ENCODE data around the gene TRDMT1.

The TRDMT1 gene

GRCh38 chr10:17237149-17237527 is 35.7 kb upstream of the TRDMT1 start:
- Histone ChIP-seq H4K91ac (ENCODE audit: low read depth, low read length) (no peak overlapping the region), H3K9me3 (ENCODE audit: insufficient read depth, low read depth, low read length) (no peaks in the 10 kb centered on the region), H3K18ac (ENCODE audit: low read length) (no peak overlapping the region), H3K36me3 (ENCODE audit: control insufficient read depth in 1 of 2, insufficient read depth in 2 of 2, low read length in 2 of 2) (peaks cover 14 to 21% of the 10 kb centered on the region in 2 experiments), H3K4me2 (ENCODE audit: low read length) (no peak overlapping the region), H3K79me2 (ENCODE audit: control insufficient read depth, insufficient read depth, low read length, poor library complexity) (no peaks in the 10 kb centered on the region), H2AFZ (ENCODE audit: insufficient read depth, low read length, poor library complexity) (no peak overlapping the region), H3K27ac (ENCODE audit: low read depth, low read length) (no peak overlapping the region), H2AK5ac (ENCODE audit: low read length) (no peak overlapping the region), H4K12ac (ENCODE audit: low read depth, low read length) (no peak overlapping the region), H2BK5ac (ENCODE audit: low read depth, low read length, poor library complexity) (no peak overlapping the region), H3K9ac (ENCODE audit: low read length) (no peak overlapping the region), H3K4me3 (ENCODE audit: low read depth, low read length) (no peak overlapping the region), H3K79me1 (ENCODE audit: low read length) (no peaks in the 10 kb centered on the region), H3K14ac (ENCODE audit: low read length) (no peak overlapping the region), H3K4ac (ENCODE audit: low read depth, low read length) (no peak overlapping the region), H4K8ac (ENCODE audit: low read depth, low read length) (no peak overlapping the region), H3K27me3 (ENCODE audit: insufficient read depth, low read length) (no peaks in the 10 kb centered on the region), H2BK120ac (ENCODE audit: insufficient read depth, low read length, poor library complexity) (no peak overlapping the region), H3K4me1 (ENCODE audit: control insufficient read depth in 1 of 2, insufficient read depth in 2 of 2, low read length in 2 of 2) (no peaks in the 10 kb centered on the region), H3K23ac (ENCODE audit: low read length) (no peak overlapping the region), H2BK12ac (ENCODE audit: low read length) (no peak overlapping the region)
- no peak for DNase-seq
- no CpG with 5 or more reads among the region's 5 CpGs for WGBS (ENCODE audit: extremely low coverage, insufficient coverage, insufficient read length)

DNA sequence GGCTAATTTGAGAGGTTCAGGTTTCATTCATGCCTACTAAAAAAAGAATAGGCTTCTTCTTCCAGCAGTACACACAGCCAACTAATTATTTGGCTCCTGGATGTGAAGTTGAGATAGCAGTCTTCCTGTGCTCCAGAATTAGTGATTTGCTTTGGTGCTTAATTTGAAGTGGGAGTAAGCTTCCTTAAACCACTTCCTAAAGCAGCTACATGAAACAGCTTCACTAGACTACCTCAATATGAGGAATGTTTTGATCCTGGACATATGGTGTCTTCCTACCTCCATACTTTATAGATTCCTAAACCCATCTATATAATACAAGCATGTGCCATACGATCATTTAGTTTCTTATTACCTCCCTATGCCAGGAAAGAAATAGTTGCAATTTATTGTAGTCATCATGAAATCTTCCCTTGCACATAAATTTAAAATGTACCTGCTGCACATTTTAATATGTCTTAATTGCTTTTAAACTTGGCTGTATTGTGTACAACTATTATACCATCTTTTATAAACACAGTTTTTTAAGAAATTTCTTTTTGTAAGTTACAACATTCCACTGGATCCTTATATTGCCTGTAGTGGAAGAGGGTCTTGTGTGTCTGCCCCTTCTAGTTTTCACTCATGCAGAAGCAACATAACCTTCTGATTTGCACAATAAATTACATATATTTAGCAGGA is 35.1 kb upstream of the TRDMT1 start:
- Histone ChIP-seq H3K79me1 (ENCODE audit: low read length) (no peaks in the 10 kb centered on the region), H4K91ac (ENCODE audit: low read depth, low read length) (no peak overlapping the region), H3K27me3 (ENCODE audit: insufficient read depth, low read length) (no peaks in the 10 kb centered on the region), H3K4me2 (ENCODE audit: low read length) (no peak overlapping the region), H3K79me2 (ENCODE audit: control insufficient read depth, insufficient read depth, low read length, poor library complexity) (no peaks in the 10 kb centered on the region), H3K27ac (ENCODE audit: low read depth, low read length) (no peak overlapping the region), H3K4ac (ENCODE audit: low read depth, low read length) (no peak overlapping the region), H4K8ac (ENCODE audit: low read depth, low read length) (no peak overlapping the region), H2BK5ac (ENCODE audit: low read depth, low read length, poor library complexity) (no peak overlapping the region), H2AFZ (ENCODE audit: insufficient read depth, low read length, poor library complexity) (no peak overlapping the region), H3K9me3 (ENCODE audit: insufficient read depth, low read depth, low read length) (no peaks in the 10 kb centered on the region), H2BK12ac (ENCODE audit: low read length) (no peak overlapping the region), H3K4me1 (ENCODE audit: control insufficient read depth in 1 of 2, insufficient read depth in 2 of 2, low read length in 2 of 2) (no peaks in the 10 kb centered on the region), H3K4me3 (ENCODE audit: low read depth, low read length) (no peak overlapping the region), H3K9ac (ENCODE audit: low read length) (no peak overlapping the region), H3K18ac (ENCODE audit: low read length) (no peak overlapping the region), H2BK120ac (ENCODE audit: insufficient read depth, low read length, poor library complexity) (no peak overlapping the region), H3K36me3 (ENCODE audit: control insufficient read depth in 1 of 2, insufficient read depth in 2 of 2, low read length in 2 of 2) (peaks cover 14 to 21% of the 10 kb centered on the region in 2 experiments), H4K12ac (ENCODE audit: low read depth, low read length) (no peak overlapping the region), H3K14ac (ENCODE audit: low read length) (no peak overlapping the region), H2AK5ac (ENCODE audit: low read length) (no peak overlapping the region), H3K23ac (ENCODE audit: low read length) (no peak overlapping the region)
- no peak for DNase-seq
- no CpG with 5 or more reads among the region's 1 CpG for WGBS (ENCODE audit: extremely low coverage, insufficient coverage, insufficient read length)

- H2BK5ac ChIP-seq (ENCODE audit: low read depth, low read length, poor library complexity): no peak overlapping the region
- H3K79me1 ChIP-seq (ENCODE audit: low read length): peaks cover 3% of the 10 kb centered on the region
- no peak overlapping the region for H3K4me2 ChIP-seq (ENCODE audit: low read length)
- peaks cover 14 to 21% of the 10 kb centered on the region in 2 experiments for H3K36me3 ChIP-seq (ENCODE audit: control insufficient read depth in 1 of 2, insufficient read depth in 2 of 2, low read length in 2 of 2)
- H3K27ac ChIP-seq (ENCODE audit: low read depth, low read length): no peak overlapping the region
- H2AFZ ChIP-seq (ENCODE audit: insufficient read depth, low read length, poor library complexity): no peak overlapping the region
- H3K9ac ChIP-seq (ENCODE audit: low read length): peak overlapping the region; percentile 67
- H2AK5ac ChIP-seq (ENCODE audit: low read length): no peak overlapping the region
- no CpG with 5 or more reads among the region's 8 CpGs for WGBS (ENCODE audit: extremely low coverage, insufficient coverage, insufficient read length)
- H4K91ac ChIP-seq (ENCODE audit: low read depth, low read length): no peak overlapping the region
- H4K8ac ChIP-seq (ENCODE audit: low read depth, low read length): no peak overlapping the region
- no peak overlapping the region for H3K23ac ChIP-seq (ENCODE audit: low read length)
- no peaks in the 10 kb centered on the region for H3K79me2 ChIP-seq (ENCODE audit: control insufficient read depth, insufficient read depth, low read length, poor library complexity)
- H3K4ac ChIP-seq (ENCODE audit: low read depth, low read length): no peak overlapping the region
- H3K27me3 ChIP-seq (ENCODE audit: insufficient read depth, low read length): no peaks in the 10 kb centered on the region
- no peak overlapping the region for H3K14ac ChIP-seq (ENCODE audit: low read length)
- H3K4me1 ChIP-seq (ENCODE audit: control insufficient read depth in 1 of 2, insufficient read depth in 2 of 2, low read length in 2 of 2): no peaks in the 10 kb centered on the region
- DNase-seq: no peak
- H3K4me3 ChIP-seq (ENCODE audit: low read depth, low read length): no peak overlapping the region
- no peaks in the 10 kb centered on the region for H3K9me3 ChIP-seq (ENCODE audit: insufficient read depth, low read depth, low read length)
- no peak overlapping the region for H4K12ac ChIP-seq (ENCODE audit: low read depth, low read length)
- H2BK12ac ChIP-seq (ENCODE audit: low read length): no peak overlapping the region
- no peak overlapping the region for H2BK120ac ChIP-seq (ENCODE audit: insufficient read depth, low read length, poor library complexity)
- H3K18ac ChIP-seq (ENCODE audit: low read length): no peak overlapping the region
These were observed 33.7 kb upstream of the TRDMT1 start for GRCh38 chr10:17235136-17235535.

- Histone ChIP-seq H3K9me3 (ENCODE audit: insufficient read depth, low read depth, low read length) (no peaks in the 10 kb centered on the region), H3K23ac (ENCODE audit: low read length) (no peak overlapping the region), H3K79me2 (ENCODE audit: control insufficient read depth, insufficient read depth, low read length, poor library complexity) (no peaks in the 10 kb centered on the region), H2BK5ac (ENCODE audit: low read depth, low read length, poor library complexity) (no peak overlapping the region), H2BK12ac (ENCODE audit: low read length) (no peak overlapping the region), H4K91ac (ENCODE audit: low read depth, low read length) (no peak overlapping the region), H3K36me3 (ENCODE audit: control insufficient read depth in 1 of 2, insufficient read depth in 2 of 2, low read length in 2 of 2) (peaks cover 14 to 21% of the 10 kb centered on the region in 2 experiments), H3K79me1 (ENCODE audit: low read length) (peaks cover 6% of the 10 kb centered on the region), H4K12ac (ENCODE audit: low read depth, low read length) (no peak overlapping the region), H3K9ac (ENCODE audit: low read length) (no peak overlapping the region), H3K27ac (ENCODE audit: low read depth, low read length) (no peak overlapping the region), H3K4me1 (ENCODE audit: control insufficient read depth in 1 of 2, insufficient read depth in 2 of 2, low read length in 2 of 2) (peaks cover 0 to 4% of the 10 kb centered on the region in 2 experiments), H3K4me2 (ENCODE audit: low read length) (no peak overlapping the region), H2AFZ (ENCODE audit: insufficient read depth, low read length, poor library complexity) (no peak overlapping the region), H3K27me3 (ENCODE audit: insufficient read depth, low read length) (no peaks in the 10 kb centered on the region), H2AK5ac (ENCODE audit: low read length) (no peak overlapping the region), H3K4me3 (ENCODE audit: low read depth, low read length) (no peak overlapping the region), H3K4ac (ENCODE audit: low read depth, low read length) (no peak overlapping the region), H3K14ac (ENCODE audit: low read length) (no peak overlapping the region), H3K18ac (ENCODE audit: low read length) (no peak overlapping the region), H2BK120ac (ENCODE audit: insufficient read depth, low read length, poor library complexity) (no peak overlapping the region), H4K8ac (ENCODE audit: low read depth, low read length) (no peak overlapping the region)
- DNase-seq: no peak
- no CpG with 5 or more reads among the region's 5 CpGs for WGBS (ENCODE audit: extremely low coverage, insufficient coverage, insufficient read length)
These were observed 33.0 kb upstream of the TRDMT1 start for GRCh38 chr10:17234431-17234945.

Measured in trophoblast cell (in vitro differentiated cells and primary cell).